T-helper 1 cell treated with Interleukin-12 subunit alpha and Interleukin-12 subunit beta and Interleukin-4 antibody, amounts not matched to agents 30 μg/mL and 1 μg/mL, for 36 hours (primary cell): ENCODE results near the gene PMF1.

Experiments
- H3K27ac Mint-ChIP-seq: one replicate; pipeline ENCODE4 v1.8.0; 2021; ENCODE audit warnings: mild to moderate bottlenecking, mixed read lengths
- H3K27me3 Mint-ChIP-seq: one replicate; pipeline ENCODE4 v1.8.0; 2021; ENCODE audit warnings: low read depth, mixed read lengths
- H3K36me3 Mint-ChIP-seq: one replicate; pipeline ENCODE4 v1.8.0; 2021; ENCODE audit warnings: low read depth, mixed read lengths
- H3K4me1 Mint-ChIP-seq: one replicate; pipeline ENCODE4 v1.8.0; 2021; ENCODE audit warnings: low read depth, mixed read lengths
- H3K4me3 Mint-ChIP-seq: one replicate; pipeline ENCODE4 v1.8.0; 2021; ENCODE audit warnings: mild to moderate bottlenecking, moderate library complexity, mixed read lengths
- H3K9me3 Mint-ChIP-seq: one replicate; pipeline ENCODE4 v1.8.0; 2021; ENCODE audit warnings: mixed read lengths

PMF1 gene

GRCh38 chr1:156236164-156236563 lies 23.4 kb downstream of the PMF1 start:
- H3K9me3 Mint-ChIP-seq = no peaks in the 10 kb centered on the region
- H3K27ac Mint-ChIP-seq = no peak overlapping the region
- peaks cover 34% of the 10 kb centered on the region for H3K36me3 Mint-ChIP-seq
- peaks cover 5% of the 10 kb centered on the region for H3K4me1 Mint-ChIP-seq
- H3K27me3 Mint-ChIP-seq = no peaks in the 10 kb centered on the region
- H3K4me3 Mint-ChIP-seq = no peak overlapping the region

- Mint-ChIP-seq H3K36me3 (peaks cover 35% of the 10 kb centered on the region), H3K4me3 (no peak overlapping the region), H3K27ac (no peak overlapping the region), H3K27me3 (no peaks in the 10 kb centered on the region), H3K4me1 (peaks cover 5% of the 10 kb centered on the region), H3K9me3 (no peaks in the 10 kb centered on the region)
Observed at GRCh38 chr1:156238248-156238647, 25.4 kb downstream of the PMF1 start.

- no peak overlapping the region for H3K27ac Mint-ChIP-seq
- H3K4me3 Mint-ChIP-seq = no peak overlapping the region
- H3K9me3 Mint-ChIP-seq = no peaks in the 10 kb centered on the region
- peaks cover 25% of the 10 kb centered on the region for H3K36me3 Mint-ChIP-seq
- peaks cover 11% of the 10 kb centered on the region for H3K4me1 Mint-ChIP-seq
- no peaks in the 10 kb centered on the region for H3K27me3 Mint-ChIP-seq
Observed at GRCh38 chr1:156241311-156241811, 28.6 kb downstream of the PMF1 start.

- H3K36me3 Mint-ChIP-seq = peaks cover 21% of the 10 kb centered on the region
- no peak within 1 kb of the TSS for H3K27ac Mint-ChIP-seq
- no peaks in the 10 kb centered on the region for H3K9me3 Mint-ChIP-seq
- peaks cover 11% of the 10 kb centered on the region for H3K4me1 Mint-ChIP-seq
- H3K4me3 Mint-ChIP-seq = no peak within 1 kb of the TSS
- H3K27me3 Mint-ChIP-seq = no peaks in the 10 kb centered on the region
Observed at GRCh38 chr1:156241926-156242325, 29.1 kb downstream of the PMF1 start, which contains the start of gene BGLAP. Gene BGLAP (plus strand): TSS chr1:156242184. CDS start chr1:156242232, 48 bp downstream.

GRCh38 chr1:156242738-156243137 lies 29.9 kb downstream of the PMF1 start:
- H3K9me3 Mint-ChIP-seq = no peaks in the 10 kb centered on the region
- H3K27me3 Mint-ChIP-seq = no peaks in the 10 kb centered on the region
- peaks cover 11% of the 10 kb centered on the region for H3K4me1 Mint-ChIP-seq
- no peak overlapping the region for H3K27ac Mint-ChIP-seq
- no peak overlapping the region for H3K4me3 Mint-ChIP-seq
- peaks cover 18% of the 10 kb centered on the region for H3K36me3 Mint-ChIP-seq

- H3K36me3 Mint-ChIP-seq = peaks cover 7% of the 10 kb centered on the region
- no peaks in the 10 kb centered on the region for H3K27me3 Mint-ChIP-seq
- peaks cover 11% of the 10 kb centered on the region for H3K4me1 Mint-ChIP-seq
- H3K9me3 Mint-ChIP-seq = no peaks in the 10 kb centered on the region
- H3K27ac Mint-ChIP-seq = no peak overlapping the region
- H3K4me3 Mint-ChIP-seq = no peak overlapping the region
Observed at GRCh38 chr1:156244126-156244525, 31.3 kb downstream of the PMF1 start.

- H3K4me3 Mint-ChIP-seq = peak overlapping the region; percentile 72
- H3K36me3 Mint-ChIP-seq = peaks cover 7% of the 10 kb centered on the region
- peaks cover 11% of the 10 kb centered on the region for H3K4me1 Mint-ChIP-seq
- H3K9me3 Mint-ChIP-seq = no peaks in the 10 kb centered on the region
- H3K27ac Mint-ChIP-seq = no peak overlapping the region
- no peaks in the 10 kb centered on the region for H3K27me3 Mint-ChIP-seq
Observed at GRCh38 chr1:156244712-156245111, 31.9 kb downstream of the PMF1 start.

- no peaks in the 10 kb centered on the region for H3K27me3 Mint-ChIP-seq
- H3K9me3 Mint-ChIP-seq = no peaks in the 10 kb centered on the region
- peaks cover 6% of the 10 kb centered on the region for H3K36me3 Mint-ChIP-seq
- peak overlapping the region; percentile 72 for H3K4me3 Mint-ChIP-seq
- H3K4me1 Mint-ChIP-seq = peaks cover 8% of the 10 kb centered on the region
- peak overlapping the region; percentile 82 for H3K27ac Mint-ChIP-seq
Observed at GRCh38 chr1:156245451-156246232, 32.8 kb downstream of the PMF1 start.

GRCh38 chr1:156246241-156246780 lies 33.5 kb downstream of the PMF1 start:
- Mint-ChIP-seq H3K4me1 (peaks cover 8% of the 10 kb centered on the region), H3K36me3 (peaks cover 3% of the 10 kb centered on the region), H3K27ac (no peak overlapping the region), H3K4me3 (no peak overlapping the region), H3K9me3 (no peaks in the 10 kb centered on the region), H3K27me3 (no peaks in the 10 kb centered on the region)

- H3K4me3 Mint-ChIP-seq = no peak overlapping the region
- H3K27ac Mint-ChIP-seq = no peak overlapping the region
- H3K4me1 Mint-ChIP-seq = peaks cover 8% of the 10 kb centered on the region
- no peaks in the 10 kb centered on the region for H3K27me3 Mint-ChIP-seq
- H3K9me3 Mint-ChIP-seq = no peaks in the 10 kb centered on the region
- H3K36me3 Mint-ChIP-seq = peaks cover 3% of the 10 kb centered on the region
Observed at GRCh38 chr1:156246781-156247459, 34.1 kb downstream of the PMF1 start.

GRCh38 chr1:156247460-156248322 lies 34.9 kb downstream of the PMF1 start, which contains the start of gene PAQR6:
Gene PAQR6 (minus strand): TSS chr1:156248056. CDS start chr1:156246731, 1,325 bp downstream.
- Mint-ChIP-seq H3K36me3 (peaks cover 9% of the 10 kb centered on the region), H3K27ac (no peak within 1 kb of the TSS), H3K4me1 (peaks cover 8% of the 10 kb centered on the region), H3K4me3 (no peak within 1 kb of the TSS), H3K27me3 (no peaks in the 10 kb centered on the region), H3K9me3 (no peaks in the 10 kb centered on the region)

GRCh38 chr1:156248323-156248683 lies 35.5 kb downstream of the PMF1 start:
- Mint-ChIP-seq H3K27me3 (no peaks in the 10 kb centered on the region), H3K27ac (no peak overlapping the region), H3K36me3 (peaks cover 14% of the 10 kb centered on the region), H3K4me1 (peaks cover 8% of the 10 kb centered on the region), H3K4me3 (no peak overlapping the region), H3K9me3 (no peaks in the 10 kb centered on the region)

GRCh38 chr1:156249593-156249992 lies 36.8 kb downstream of the PMF1 start:
- Mint-ChIP-seq H3K36me3 (peaks cover 21% of the 10 kb centered on the region), H3K4me1 (peaks cover 8% of the 10 kb centered on the region), H3K9me3 (no peaks in the 10 kb centered on the region), H3K4me3 (no peak overlapping the region), H3K27ac (no peak overlapping the region), H3K27me3 (no peaks in the 10 kb centered on the region)

- H3K4me3 Mint-ChIP-seq = no peak overlapping the region
- H3K9me3 Mint-ChIP-seq = no peaks in the 10 kb centered on the region
- no peaks in the 10 kb centered on the region for H3K27me3 Mint-ChIP-seq
- no peak overlapping the region for H3K27ac Mint-ChIP-seq
- no peaks in the 10 kb centered on the region for H3K4me1 Mint-ChIP-seq
- H3K36me3 Mint-ChIP-seq = peaks cover 25% of the 10 kb centered on the region
Observed at GRCh38 chr1:156251527-156251926, 38.7 kb downstream of the PMF1 start.
